Fibroblast of lung (primary cell): ENCODE data around the gene HSD3B7. TPM values are rescaled to one million over a fixed set of nuclear protein-coding genes. Genes with fewer than 3 reads are reported as not detected.

Source experiments
- DNase-seq, 2 donors: peaks; one replicate each; pipeline versions ENCODE4 v3.0.0 to v3.0.0-alpha.2; 2010; ENCODE audit warnings: low read depth in 2 of 2
- H2AFZ ChIP-seq: 2 replicates; pipeline ENCODE4 v1.5.1; 2012; ENCODE audit warnings: low read length, control low read depth, inconsistent platforms
- H3K27ac ChIP-seq: 2 replicates; pipeline ENCODE4 v1.5.1; 2011; ENCODE audit warnings: low read length, control low read depth; ENCODE audit not compliant: insufficient read depth
- H3K27me3 ChIP-seq: 2 replicates; pipeline ENCODE4 v1.5.1; 2011; ENCODE audit warnings: mild to moderate bottlenecking, low read length; ENCODE audit not compliant: control insufficient read depth, insufficient read depth
- H3K36me3 ChIP-seq: 2 replicates; pipeline ENCODE4 v1.5.1; 2011; ENCODE audit warnings: low read length; ENCODE audit not compliant: control insufficient read depth, insufficient read depth
- H3K4me1 ChIP-seq: 2 replicates; pipeline ENCODE4 v1.5.1; 2011; ENCODE audit warnings: low read length; ENCODE audit not compliant: control insufficient read depth, insufficient read depth; ENCODE audit errors: extremely low read depth
- H3K4me2 ChIP-seq: 2 replicates; pipeline ENCODE4 v1.5.1; 2011; ENCODE audit warnings: low read length, control low read depth; ENCODE audit not compliant: insufficient read depth; ENCODE audit errors: extremely low read depth
- H3K4me3 ChIP-seq, 4 experiments: fragments of 200-600 bp in 1 of 4; sonication (generic) in 1 of 4; replicated peaks in 1 of 4; 2 replicates each; pipeline ENCODE4 v1.5.1; 2011 to 2016; ENCODE audit warnings: low read length in 4 of 4, low read depth in 3 of 4, mild to moderate bottlenecking in 3 of 4, control low read depth in 2 of 4, inconsistent platforms in 1 of 4, mixed read lengths in 1 of 4; ENCODE audit not compliant: insufficient read depth in 1 of 4; ENCODE audit errors: control extremely low read depth in 1 of 4
- H3K79me2 ChIP-seq: 2 replicates; pipeline ENCODE4 v1.5.1; 2012; ENCODE audit warnings: mild to moderate bottlenecking, low read length, inconsistent platforms; ENCODE audit not compliant: control insufficient read depth, insufficient read depth
- H3K9ac ChIP-seq: 2 replicates; pipeline ENCODE4 v1.5.1; 2011; ENCODE audit warnings: mild to moderate bottlenecking, low read length, control low read depth; ENCODE audit not compliant: insufficient read depth
- H3K9me3 ChIP-seq: 2 replicates; pipeline ENCODE4 v1.5.1; 2012; ENCODE audit warnings: low read depth, low read length; ENCODE audit not compliant: control insufficient read depth, insufficient read depth
- H4K20me1 ChIP-seq: 2 replicates; pipeline ENCODE4 v1.5.1; 2011; ENCODE audit warnings: low read length; ENCODE audit not compliant: control insufficient read depth, insufficient read depth; ENCODE audit errors: extremely low read depth
- EZH2 ChIP-seq: IDR thresholded peaks from 2 replicates; pipeline ENCODE4 v1.5.1; 2012; ENCODE audit warnings: low read length, control low read depth, mild to moderate bottlenecking; ENCODE audit errors: missing control alignments
- polyA plus RNA-seq, 2 donors: library from polyadenylated mRNA; depleted of rRNA in 1 of 2; stranded (reverse) in 1 of 2; unstranded in 1 of 2; fragments of >200 nt; gene quantifications; 2 replicates each; pipeline ENCODE4 v1.2.1, GENCODE V29; 2011 to 2012; ENCODE audit warnings: missing spikeins in 1 of 2
- total RNA-seq: library from RNA; depleted of rRNA; stranded (reverse); fragments of >200 nt; gene quantifications from 2 replicates; pipeline ENCODE4 v1.2.1, GENCODE V29; 2014
- TF ChIP-seq, protein P1 (sequence below), 2 donors: IDR thresholded peaks in 1 of 2; conservative IDR thresholded peaks in 1 of 2; 1 replicate in 1 of 2; 2 replicates in 1 of 2; pipeline ENCODE4 v1.5.1; 2011 to 2012; ENCODE audit warnings: low read length in 2 of 2, control low read depth in 1 of 2, inconsistent platforms in 1 of 2, low read depth in 1 of 2, mild to moderate bottlenecking in 1 of 2

Gene HSD3B7
- total and polyA plus RNA-seq, 2 donors (not counting 1 experiment from before 2014, with no cell fraction given) = 13.2 to 47.9 TPM

DNA sequence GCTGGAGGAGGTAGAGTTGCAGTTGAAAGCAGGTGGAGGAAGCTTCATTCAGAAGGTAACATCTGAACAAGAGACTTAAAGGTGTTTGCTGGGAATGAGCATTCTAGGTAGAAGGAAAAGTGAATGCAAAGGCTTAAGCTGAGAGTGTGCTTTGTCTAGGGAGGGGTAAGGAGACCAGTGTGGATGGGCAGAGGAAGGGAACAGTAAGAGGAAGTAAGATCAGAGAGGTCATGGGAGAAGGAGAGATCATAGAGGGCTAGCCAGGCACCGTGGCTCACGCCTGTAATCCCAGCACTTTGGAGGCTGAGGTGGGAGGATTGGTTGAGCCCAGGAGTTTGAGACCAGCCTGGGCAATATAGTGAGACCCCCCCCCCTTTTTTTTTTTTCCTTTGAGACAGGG is 51.7 kb downstream of the HSD3B7 start:
- no peak for DNase-seq
- Histone ChIP-seq H3K27me3 (no peaks in the 10 kb centered on the region), H2AFZ (no peak overlapping the region), H3K9ac (no peak overlapping the region), H3K4me2 (no peak overlapping the region), H3K36me3 (peaks cover 15% of the 10 kb centered on the region), H3K27ac (no peak overlapping the region), H3K4me1 (peaks cover 2% of the 10 kb centered on the region), H4K20me1 (peaks cover 2% of the 10 kb centered on the region), H3K79me2 (peaks cover 12% of the 10 kb centered on the region), H3K9me3 (no peaks in the 10 kb centered on the region), H3K4me3 (no peak overlapping the region)
- TF ChIP-seq EZH2 = no peak
- TF ChIP-seq, protein P1, sequence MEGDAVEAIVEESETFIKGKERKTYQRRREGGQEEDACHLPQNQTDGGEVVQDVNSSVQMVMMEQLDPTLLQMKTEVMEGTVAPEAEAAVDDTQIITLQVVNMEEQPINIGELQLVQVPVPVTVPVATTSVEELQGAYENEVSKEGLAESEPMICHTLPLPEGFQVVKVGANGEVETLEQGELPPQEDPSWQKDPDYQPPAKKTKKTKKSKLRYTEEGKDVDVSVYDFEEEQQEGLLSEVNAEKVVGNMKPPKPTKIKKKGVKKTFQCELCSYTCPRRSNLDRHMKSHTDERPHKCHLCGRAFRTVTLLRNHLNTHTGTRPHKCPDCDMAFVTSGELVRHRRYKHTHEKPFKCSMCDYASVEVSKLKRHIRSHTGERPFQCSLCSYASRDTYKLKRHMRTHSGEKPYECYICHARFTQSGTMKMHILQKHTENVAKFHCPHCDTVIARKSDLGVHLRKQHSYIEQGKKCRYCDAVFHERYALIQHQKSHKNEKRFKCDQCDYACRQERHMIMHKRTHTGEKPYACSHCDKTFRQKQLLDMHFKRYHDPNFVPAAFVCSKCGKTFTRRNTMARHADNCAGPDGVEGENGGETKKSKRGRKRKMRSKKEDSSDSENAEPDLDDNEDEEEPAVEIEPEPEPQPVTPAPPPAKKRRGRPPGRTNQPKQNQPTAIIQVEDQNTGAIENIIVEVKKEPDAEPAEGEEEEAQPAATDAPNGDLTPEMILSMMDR (conservative IDR thresholded peaks at IDR 0.05 in 1 of 2, IDR thresholded peaks at IDR 0.05 in 1 of 2; ENCODE audit: low read depth in 1 of 2, low read length in 2 of 2) = no peak

Other genes starting within 250 kb of the HSD3B7 start
- gene PHKG2, start 236.8 kb upstream of the HSD3B7 start, total RNA-seq = 11.8 and 15.4 TPM in 2 replicates
- gene PHKG2, start 236.8 kb upstream of the HSD3B7 start, polyA plus RNA-seq = 19.4 and 23.8 TPM in 2 replicates
- gene CFAP119, start 223.1 kb upstream of the HSD3B7 start, total RNA-seq = 0.77 and 1.3 TPM in 2 replicates
- gene CFAP119, start 223.1 kb upstream of the HSD3B7 start, polyA plus RNA-seq = 1.5 and 2.0 TPM in 2 replicates
- gene RNF40, start 222.9 kb upstream of the HSD3B7 start, total RNA-seq = 56.8 TPM in 2 replicates
- gene RNF40, start 222.9 kb upstream of the HSD3B7 start, polyA plus RNA-seq = 42.0 and 68.2 TPM in 2 replicates
- 6.4 and 7.3 TPM in 2 replicates for gene ZNF629, start 198.0 kb upstream of the HSD3B7 start, total RNA-seq
- gene ZNF629, start 198.0 kb upstream of the HSD3B7 start, polyA plus RNA-seq = 5.8 and 6.2 TPM in 2 replicates
- 28.2 and 31.3 TPM in 2 replicates for gene BCL7C, start 91.1 kb upstream of the HSD3B7 start, total RNA-seq
- gene BCL7C, start 91.1 kb upstream of the HSD3B7 start, polyA plus RNA-seq = 24.8 and 25.6 TPM in 2 replicates
- gene CTF1, start 88.6 kb upstream of the HSD3B7 start, total RNA-seq = 1.8 and 5.3 TPM in 2 replicates
- 8.8 and 9.8 TPM in 2 replicates for gene CTF1, start 88.6 kb upstream of the HSD3B7 start, polyA plus RNA-seq
- gene FBXL19, start 61.6 kb upstream of the HSD3B7 start, total RNA-seq = 13.1 and 14.5 TPM in 2 replicates
- 3.1 and 3.9 TPM in 2 replicates for gene FBXL19, start 61.6 kb upstream of the HSD3B7 start, polyA plus RNA-seq
- gene ORAI3, start 36.1 kb upstream of the HSD3B7 start, total RNA-seq = 44.2 and 74.1 TPM in 2 replicates
- gene ORAI3, start 36.1 kb upstream of the HSD3B7 start, polyA plus RNA-seq = 24.6 and 41.1 TPM in 2 replicates
- gene SETD1A, start 27.5 kb upstream of the HSD3B7 start, total RNA-seq = 1.5 and 3.5 TPM in 2 replicates
- gene SETD1A, start 27.5 kb upstream of the HSD3B7 start, polyA plus RNA-seq = 1.4 and 2.3 TPM in 2 replicates
- gene STX1B, start 25.4 kb downstream of the HSD3B7 start, total RNA-seq = 1.3 and 2.1 TPM in 2 replicates
- 1.3 and 4.2 TPM in 2 replicates for gene STX1B, start 25.4 kb downstream of the HSD3B7 start, polyA plus RNA-seq
- 28.0 and 37.5 TPM in 2 replicates for gene STX4, start 48.4 kb downstream of the HSD3B7 start, total RNA-seq
- gene STX4, start 48.4 kb downstream of the HSD3B7 start, polyA plus RNA-seq = 42.8 and 53.9 TPM in 2 replicates
- 9.0 and 12.1 TPM in 2 replicates for gene ZNF668, start 89.0 kb downstream of the HSD3B7 start, total RNA-seq
- 8.1 and 13.8 TPM in 2 replicates for gene ZNF668, start 89.0 kb downstream of the HSD3B7 start, polyA plus RNA-seq
- 12.3 and 13.2 TPM in 2 replicates for gene ZNF646, start 89.2 kb downstream of the HSD3B7 start, total RNA-seq
- gene ZNF646, start 89.2 kb downstream of the HSD3B7 start, polyA plus RNA-seq = 2.6 and 2.7 TPM in 2 replicates
- 1.0 and 1.7 TPM in 2 replicates for gene PRSS53, start 103.7 kb downstream of the HSD3B7 start, total RNA-seq
- 0.61 and 0.78 TPM in 2 replicates for gene PRSS53, start 103.7 kb downstream of the HSD3B7 start, polyA plus RNA-seq
- 94.0 and 118 TPM in 2 replicates for gene VKORC1, start 109.6 kb downstream of the HSD3B7 start, total RNA-seq
- gene VKORC1, start 109.6 kb downstream of the HSD3B7 start, polyA plus RNA-seq = 264 and 301 TPM in 2 replicates
- gene BCKDK, start 123.2 kb downstream of the HSD3B7 start, total RNA-seq = 12.6 and 18.5 TPM in 2 replicates
- 34.8 and 42.2 TPM in 2 replicates for gene BCKDK, start 123.2 kb downstream of the HSD3B7 start, polyA plus RNA-seq
- 30.4 and 39.3 TPM in 2 replicates for gene KAT8, start 132.5 kb downstream of the HSD3B7 start, total RNA-seq
- 19.7 and 23.9 TPM in 2 replicates for gene KAT8, start 132.5 kb downstream of the HSD3B7 start, polyA plus RNA-seq
- gene PRSS8, start 150.5 kb downstream of the HSD3B7 start, total RNA-seq = not detected in 2 replicates
- gene PRSS8, start 150.5 kb downstream of the HSD3B7 start, polyA plus RNA-seq = not detected in 2 replicates
- 0.17 TPM in 1 of 2 replicates, not detected in the other for gene PRSS36, start 164.9 kb downstream of the HSD3B7 start, total RNA-seq
- 0.10 and 0.20 TPM in 2 replicates for gene PRSS36, start 164.9 kb downstream of the HSD3B7 start, polyA plus RNA-seq
- gene FUS, start 194.9 kb downstream of the HSD3B7 start, total RNA-seq = 34.4 and 44.3 TPM in 2 replicates
- gene FUS, start 194.9 kb downstream of the HSD3B7 start, polyA plus RNA-seq = 199 and 263 TPM in 2 replicates
- gene PYCARD, start 217.6 kb downstream of the HSD3B7 start, total RNA-seq = 103 and 109 TPM in 2 replicates
- gene PYCARD, start 217.6 kb downstream of the HSD3B7 start, polyA plus RNA-seq = 15.4 and 18.4 TPM in 2 replicates
- under 0.01 TPM in 1 of 2 replicates, not detected in the other for gene TRIM72, start 228.9 kb downstream of the HSD3B7 start, total RNA-seq
- not detected in 2 replicates for gene TRIM72, start 228.9 kb downstream of the HSD3B7 start, polyA plus RNA-seq
- gene PYDC1, start 231.9 kb downstream of the HSD3B7 start, total RNA-seq = not detected in 2 replicates
- gene PYDC1, start 231.9 kb downstream of the HSD3B7 start, polyA plus RNA-seq = not detected in 2 replicates